Fibroblast of villous mesenchyme (primary cell): ENCODE measurements around the gene OR10AD1. TPM values are rescaled to one million over a fixed set of nuclear protein-coding genes. Genes with fewer than 3 reads are reported as not detected.

Experiments used
- DNase-seq: peaks from one replicate; pipeline ENCODE4 v3.0.0-alpha.2; 2010; ENCODE audit warnings: low read depth
- H3K4me3 ChIP-seq: 2 replicates; pipeline ENCODE4 v1.5.1; 2011; ENCODE audit warnings: low read depth, mild to moderate bottlenecking, low read length
- CTCF ChIP-seq: IDR thresholded peaks from 2 replicates; pipeline ENCODE4 v1.5.1; 2012; ENCODE audit warnings: low read depth, mild to moderate bottlenecking, low read length; ENCODE audit not compliant: insufficient read depth
- total RNA-seq: library from RNA; depleted of rRNA; stranded (reverse); fragments of >200 nt; gene quantifications from 2 replicates; pipeline ENCODE4 v1.2.3, GENCODE V29; 2012

Gene OR10AD1
- total RNA-seq, 1 donor = not detected

GRCh38 chr12:48183091-48183875 lies 19.8 kb downstream of the OR10AD1 start, which contains the start of gene CCDC184:
Gene CCDC184 (plus strand): TSS chr12:48183644. CDS start chr12:48184123, 479 bp downstream.
- peak; percentile 73 for DNase-seq

GRCh38 chr12:48182631-48183030 lies 20.5 kb downstream of the OR10AD1 start:
- peak overlapping the region; percentile 76 for H3K4me3 ChIP-seq
- DNase-seq = no peak
- TF ChIP-seq CTCF = no peak

More at GRCh38 chr12:48183091-48183875, 19.8 kb downstream of the OR10AD1 start, which contains the start of gene CCDC184:
- peak; percentile 43 for TF ChIP-seq CTCF
- H3K4me3 ChIP-seq = peak within 1 kb of the TSS; percentile 76

GRCh38 chr12:48180857-48181495 lies 22.1 kb downstream of the OR10AD1 start:
- TF ChIP-seq CTCF = no peak
- no peak for DNase-seq
- no peak overlapping the region for H3K4me3 ChIP-seq

- H3K4me3 ChIP-seq = no peak overlapping the region
- no peak for TF ChIP-seq CTCF
- no peak for DNase-seq
Measured at GRCh38 chr12:48180424-48180823, 22.7 kb downstream of the OR10AD1 start.

GRCh38 chr12:48179466-48179865 lies 23.6 kb downstream of the OR10AD1 start:
- no peak overlapping the region for H3K4me3 ChIP-seq
- DNase-seq = no peak
- no peak for TF ChIP-seq CTCF

GRCh38 chr12:48177982-48178381 lies 25.1 kb downstream of the OR10AD1 start:
- TF ChIP-seq CTCF = no peak
- H3K4me3 ChIP-seq = no peak overlapping the region
- DNase-seq = no peak

GRCh38 chr12:48176417-48176751 lies 26.7 kb downstream of the OR10AD1 start:
- H3K4me3 ChIP-seq = no peak overlapping the region
- no peak for TF ChIP-seq CTCF
- no peak for DNase-seq
